ENCODE results near the gene C6orf118. TPM values are rescaled to one million over a fixed set of nuclear protein-coding genes. Genes with fewer than 3 reads are reported as not detected.

The C6orf118 gene
- total and polyA plus RNA-seq, 12 donors = 0.03 TPM; not detected in 11

GRCh38 chr6:165266621-165267020 is 42.8 kb downstream of the C6orf118 start:
- no peaks in the 10 kb centered on the region for H3K4me1 ChIP-seq
- DNase-seq = no peak
- no peaks in the 10 kb centered on the region for H3K36me3 ChIP-seq
- intact Hi-C loops (cut with DNase I) = no loop called here
- no peak for TF ChIP-seq CTCF (IDR thresholded peaks at IDR 0.05)
- no peak for ATAC-seq
- H3K4me3 ChIP-seq = no peak overlapping the region
- H3K9me3 ChIP-seq = peaks cover 0 to 8% (median 0%) of the 10 kb centered on the region in 11 donors
- WGBS, 2 donors = 80 to 95% methylated on average over 1 of the region's 1 CpG
- H3K27me3 ChIP-seq = no peaks in the 10 kb centered on the region
- H3K27ac ChIP-seq = no peak overlapping the region

DNA sequence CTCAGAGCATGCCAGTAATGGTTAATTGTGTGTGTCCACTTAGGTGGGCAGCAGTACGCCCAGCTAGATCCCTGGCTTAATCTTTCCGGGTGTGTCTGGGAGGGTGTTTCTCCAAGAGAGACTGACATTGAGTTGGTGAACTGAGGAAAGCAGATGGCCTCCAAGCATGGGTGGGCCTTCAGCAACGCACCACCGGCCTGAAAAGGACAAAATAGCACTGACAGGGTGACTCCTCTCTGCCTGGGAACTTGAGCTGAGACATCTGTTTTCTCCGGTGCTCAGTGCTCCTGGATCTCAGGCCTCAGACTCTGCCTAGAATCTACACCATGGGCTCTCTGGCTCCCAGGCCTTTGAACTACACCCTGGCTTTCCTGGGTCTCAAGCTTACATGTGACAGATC is 43.2 kb downstream of the C6orf118 start:
- Histone ChIP-seq H3K27me3 (no peaks in the 10 kb centered on the region), H3K36me3 (no peaks in the 10 kb centered on the region), H3K27ac (no peak overlapping the region), H3K9me3 (peaks cover 0 to 12% (median 0%) of the 10 kb centered on the region in 11 donors), H3K4me3 (no peak overlapping the region), H3K4me1 (no peaks in the 10 kb centered on the region)
- WGBS, 2 donors = 62 to 71% methylated on average over 5 of the region's 5 CpGs
- no peak for DNase-seq
- ATAC-seq = no peak
- intact Hi-C loops (cut with DNase I) = no loop called here
- no peak for TF ChIP-seq CTCF (IDR thresholded peaks at IDR 0.05)

- intact Hi-C loops (cut with DNase I) = no loop called here
- no peaks in the 10 kb centered on the region for H3K36me3 ChIP-seq
- no peaks in the 10 kb centered on the region for H3K27me3 ChIP-seq
- ATAC-seq (no peak), DNase-seq (no peak)
- H3K4me3 ChIP-seq = no peak overlapping the region
- H3K27ac ChIP-seq = no peak overlapping the region
- WGBS, 2 donors = 64 to 95% methylated on average over 2 of the region's 2 CpGs
- peaks cover 0 to 44% (median 13%) of the 10 kb centered on the region in 11 donors for H3K9me3 ChIP-seq
- H3K4me1 ChIP-seq = no peaks in the 10 kb centered on the region
- no peak for TF ChIP-seq CTCF (IDR thresholded peaks at IDR 0.05)
Measured at GRCh38 chr6:165260462-165260861, 48.9 kb downstream of the C6orf118 start.

DNA sequence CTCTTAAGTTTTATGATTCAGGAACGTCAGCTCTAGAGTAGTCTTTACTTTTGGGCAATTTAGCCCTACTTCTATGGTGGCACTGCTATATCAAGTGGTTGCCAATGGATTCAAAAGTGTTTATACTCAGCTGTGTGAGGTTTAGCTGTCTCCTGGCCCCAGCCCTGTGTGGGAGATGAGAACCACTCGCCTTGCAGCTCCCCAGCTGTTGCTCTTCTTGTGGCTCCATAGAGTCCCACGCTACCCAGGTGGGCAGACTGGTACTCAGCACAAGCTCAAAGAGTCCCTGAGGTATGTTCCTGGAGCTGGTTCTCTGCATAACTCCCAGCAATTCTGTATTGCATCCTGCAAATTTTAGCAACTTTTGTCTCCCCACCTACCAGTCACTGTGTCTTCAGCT is 59.6 kb downstream of the C6orf118 start:
- Histone ChIP-seq H3K4me1 (no peaks in the 10 kb centered on the region), H3K36me3 (no peaks in the 10 kb centered on the region), H3K4me3 (no peak overlapping the region), H3K9me3 (peaks cover 0 to 2% (median 0%) of the 10 kb centered on the region in 11 donors), H3K27ac (no peak overlapping the region), H3K27me3 (peaks cover 0 to 9% (median 0%) of the 10 kb centered on the region in 7 donors)
- ATAC-seq = no peak
- no peak for DNase-seq
- intact Hi-C loops (cut with DNase I) = no loop called here
- 74 to 81% methylated on average over 3 of the region's 3 CpGs for WGBS, 2 donors
- no peak for TF ChIP-seq CTCF (IDR thresholded peaks at IDR 0.05)

All from heart right ventricle (tissue), 16 donors.